Stimulated activated CD4-positive, alpha-beta T cell treated with anti-CD3 and anti-CD28 coated beads, Interleukin-2, amount 100 ng/mL, for 24 hours (primary cell): Measurements from ENCODE around the gene TENM4.

Experiments used
- DNase-seq, 2 donors: peaks; one replicate each; pipeline ENCODE4 v3.0.0-alpha.2; 2020

The TENM4 gene

DNA sequence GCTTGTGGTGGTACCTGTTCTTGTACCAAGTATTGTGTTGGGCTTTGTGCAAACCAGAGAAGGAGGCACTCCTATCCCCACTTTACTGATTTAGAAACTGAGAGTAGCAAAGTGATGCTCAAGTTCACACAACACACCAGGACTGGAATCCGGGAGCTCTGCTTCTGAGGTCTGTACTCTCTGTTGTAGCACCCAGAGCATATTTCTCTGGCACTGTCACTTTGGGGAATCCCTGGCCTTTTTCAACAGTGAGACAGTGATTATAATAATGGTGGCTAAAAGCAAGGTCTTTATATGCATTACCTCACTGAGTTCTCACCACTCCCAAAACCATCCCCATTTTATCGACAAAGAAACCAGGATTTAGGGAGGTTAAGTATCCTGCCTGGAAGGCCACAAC lies 362.4 kb downstream of the TENM4 start:
- no peak for DNase-seq

DNA sequence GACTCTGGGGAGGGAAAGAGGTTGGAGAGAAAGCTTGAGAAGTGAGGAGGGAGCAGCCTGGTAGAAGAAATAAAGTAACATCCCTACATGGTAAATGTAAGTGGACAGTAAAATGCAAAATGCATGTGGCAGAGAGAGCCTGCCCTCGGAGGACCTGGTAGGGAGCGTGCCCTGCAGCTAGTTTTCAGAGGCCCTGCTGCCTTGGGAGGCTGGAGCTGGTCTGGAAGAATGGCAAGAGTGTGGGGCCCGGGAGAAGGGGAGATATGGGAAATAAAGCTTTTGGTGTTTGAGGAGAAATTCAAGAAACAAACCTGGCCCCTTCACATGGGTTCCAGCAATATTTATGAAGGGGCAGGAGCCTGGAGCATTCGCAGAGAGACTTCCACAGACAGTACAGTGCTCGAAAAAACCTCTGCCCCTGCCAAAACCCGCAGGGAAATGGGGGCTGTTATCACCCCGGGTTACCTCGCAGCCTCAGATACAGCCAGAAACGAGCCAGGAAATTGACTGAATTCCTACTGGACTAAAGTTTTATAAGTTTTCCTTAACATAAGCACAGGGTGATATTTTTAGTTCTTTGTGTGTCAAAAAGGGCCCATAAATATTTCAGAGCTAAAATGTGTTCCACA lies 363.0 kb downstream of the TENM4 start:
- DNase-seq: no peak

DNA sequence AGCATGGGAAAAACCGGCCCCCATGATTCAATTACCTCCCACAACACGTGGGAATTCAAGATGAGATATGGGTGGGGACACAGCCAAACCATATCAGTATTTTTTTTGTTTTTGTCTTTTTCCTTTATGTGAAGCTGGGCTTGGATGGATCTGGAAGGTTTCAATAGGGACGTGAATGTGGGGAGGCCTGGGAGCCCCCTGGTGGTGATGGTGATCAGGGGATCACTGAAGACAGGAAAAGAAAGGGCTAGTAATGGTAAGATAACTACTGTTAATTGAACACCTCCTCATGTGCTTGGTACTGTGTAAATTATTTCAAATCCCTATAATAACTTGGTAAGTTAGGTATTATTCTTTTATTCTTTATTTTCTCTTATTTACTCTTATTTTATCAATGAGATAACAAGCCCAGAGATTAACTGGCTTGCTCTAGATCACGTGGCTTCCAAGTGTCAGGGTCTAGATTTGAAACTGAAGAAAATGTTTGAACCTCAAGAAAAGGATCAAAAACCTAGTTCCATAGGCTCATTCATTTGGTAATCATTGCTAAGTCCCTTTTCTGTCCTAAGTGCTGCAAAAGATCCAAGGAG lies 364.2 kb downstream of the TENM4 start:
- peak in 1 of 2 donors; percentile 38 for DNase-seq

DNA sequence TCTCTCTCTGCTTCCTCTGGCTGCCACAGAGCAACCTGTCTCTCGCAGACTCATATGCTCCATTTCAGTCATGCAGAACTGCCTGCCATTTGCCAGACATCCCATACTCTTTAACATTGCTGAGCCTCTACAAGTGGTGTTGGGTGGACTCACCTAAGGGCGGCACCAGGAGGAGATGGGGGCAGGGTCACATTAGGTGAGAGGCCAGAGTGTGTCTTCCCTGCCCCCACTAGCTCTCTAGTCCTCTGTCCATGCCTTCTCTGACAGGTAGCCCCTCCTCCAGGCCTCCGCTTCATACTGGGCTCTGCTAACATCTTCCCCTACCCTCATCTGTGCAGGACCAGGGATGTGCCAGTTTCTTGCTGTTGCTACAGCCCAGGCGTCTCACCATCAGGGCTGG lies 366.3 kb downstream of the TENM4 start:
- DNase-seq: no peak

DNA sequence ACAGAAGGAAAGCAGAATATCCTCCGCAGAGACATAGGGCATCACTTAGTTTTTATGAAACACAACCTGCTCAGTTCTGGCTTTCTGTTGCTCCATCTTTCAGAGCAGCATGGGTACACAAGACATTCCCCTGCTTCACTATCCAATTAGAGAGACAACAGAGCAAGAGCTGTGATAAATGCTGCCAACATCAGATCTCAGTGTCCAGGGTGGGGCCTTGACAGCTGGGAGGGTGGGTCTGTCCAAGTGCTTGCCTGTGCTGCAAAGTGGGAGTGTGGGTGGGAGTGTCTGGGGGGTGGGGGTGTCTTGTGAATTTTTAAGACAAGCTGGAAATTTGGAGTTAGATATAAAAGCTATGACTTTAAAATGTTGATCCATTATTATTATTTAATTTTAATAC lies 369.6 kb downstream of the TENM4 start:
- DNase-seq: no peak

DNA sequence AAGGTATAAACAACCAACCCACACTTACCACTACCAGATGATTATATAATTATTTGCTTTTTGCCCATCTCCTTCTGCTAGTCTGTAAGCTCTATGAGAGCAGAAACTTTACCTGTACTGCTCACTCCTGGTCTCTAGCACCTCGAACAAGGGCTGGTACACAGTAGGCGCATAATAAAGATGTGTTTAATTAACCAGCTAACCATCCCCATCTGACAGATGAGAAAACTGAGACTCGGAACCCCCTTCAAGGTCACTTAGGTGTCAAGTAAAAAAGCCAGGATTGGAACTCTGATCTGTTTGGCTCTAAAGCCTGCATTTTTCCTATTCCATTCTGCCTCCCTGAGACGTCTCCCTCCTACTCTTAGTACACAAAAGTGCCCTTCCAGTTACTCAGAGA lies 370.3 kb downstream of the TENM4 start:
- DNase-seq: no peak

DNA sequence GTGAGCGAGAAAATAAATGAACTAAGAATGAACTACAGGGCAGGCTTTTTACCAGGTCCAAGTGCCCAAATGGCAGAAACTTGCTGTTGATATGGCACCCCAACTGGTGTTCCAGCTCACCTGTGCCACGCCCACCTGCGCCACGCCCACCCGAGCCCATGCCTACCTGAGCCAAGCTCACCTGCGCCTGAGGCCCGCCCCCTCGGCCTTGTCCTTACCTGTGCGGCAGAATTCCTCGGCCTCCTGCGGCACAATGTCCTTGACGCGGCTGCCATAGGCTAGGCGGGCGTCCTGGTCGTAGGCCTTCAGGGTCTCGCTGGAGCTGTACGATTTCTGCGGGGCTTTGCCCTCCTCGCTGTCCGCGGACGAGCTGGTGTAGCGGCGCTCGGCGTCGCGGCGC lies 371.3 kb downstream of the TENM4 start:
- no peak for DNase-seq

DNA sequence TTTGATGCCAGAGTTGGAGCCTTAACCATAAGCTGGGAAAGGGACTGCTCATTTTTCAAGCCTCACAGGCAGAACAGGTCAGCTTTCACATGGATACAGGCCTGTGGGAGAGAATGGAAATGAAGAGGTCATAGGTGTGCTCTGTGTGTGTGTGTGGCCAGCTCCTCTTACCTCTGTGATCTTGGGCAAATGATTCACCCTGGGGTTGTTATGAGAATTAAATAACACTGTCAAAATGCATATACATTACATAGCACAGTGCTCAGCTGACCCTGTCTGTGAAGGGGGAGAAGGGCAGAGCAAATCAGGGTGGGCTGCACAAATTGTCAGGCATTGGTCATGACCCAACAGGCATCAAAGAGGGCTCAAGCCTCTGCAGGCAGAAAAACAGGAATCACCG lies 372.5 kb downstream of the TENM4 start:
- no peak for DNase-seq

DNA sequence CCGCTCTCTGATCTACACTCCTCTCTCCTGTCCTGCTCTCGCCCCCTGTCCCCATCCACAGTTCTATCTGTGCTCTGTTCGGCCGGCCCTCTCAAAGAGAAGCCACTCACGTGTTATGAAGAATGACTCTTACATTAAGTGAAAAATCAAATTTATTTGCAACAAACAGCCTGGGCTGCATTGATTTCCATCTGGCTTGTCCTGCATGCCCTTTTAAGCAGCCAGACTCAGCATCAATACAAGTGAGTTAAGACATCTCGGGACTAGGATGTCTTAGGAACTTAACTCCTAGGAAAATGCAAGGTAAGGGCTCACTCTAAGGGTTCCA lies 373.5 kb downstream of the TENM4 start:
- DNase-seq: no peak

DNA sequence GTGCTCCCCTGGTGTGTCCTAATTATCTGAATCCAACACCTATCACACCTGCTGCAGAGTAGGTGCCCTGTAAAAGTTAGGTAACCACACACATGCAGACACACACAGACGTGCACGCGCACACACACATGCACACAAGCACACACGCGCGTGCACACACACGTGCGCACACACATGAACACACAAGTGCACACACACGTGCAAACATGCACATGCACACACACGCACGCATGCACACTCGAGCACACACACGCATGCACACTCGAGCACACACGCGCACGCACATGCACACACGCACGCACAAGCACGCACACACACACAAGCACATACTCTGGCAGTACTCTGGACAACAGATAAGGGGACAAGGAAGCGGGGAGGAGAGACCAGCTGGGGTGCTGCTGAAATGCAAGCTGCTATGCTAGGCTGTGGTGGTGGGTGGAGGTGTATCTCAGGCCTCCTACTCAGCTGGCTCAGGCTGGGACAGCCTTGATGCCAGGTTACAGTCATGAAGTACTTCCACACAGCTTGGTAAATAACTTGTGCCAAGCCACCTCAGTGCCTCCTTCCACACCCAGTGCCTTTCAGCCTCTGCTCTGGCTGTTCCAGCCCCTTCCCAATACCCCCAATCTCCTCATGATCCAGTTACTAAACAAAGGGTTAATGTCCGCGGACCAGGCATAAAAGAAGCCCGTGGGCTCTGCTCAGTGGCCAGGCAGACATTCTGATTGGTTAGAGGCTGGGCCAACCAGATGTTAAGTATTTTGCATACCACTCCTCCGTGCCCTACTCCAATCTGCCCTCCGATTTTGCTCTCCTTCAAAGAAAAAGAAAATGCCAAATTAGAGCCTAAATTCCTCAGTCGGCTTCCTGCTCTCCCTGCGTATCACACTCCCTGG lies 374.1 kb downstream of the TENM4 start:
- DNase-seq: no peak

DNA sequence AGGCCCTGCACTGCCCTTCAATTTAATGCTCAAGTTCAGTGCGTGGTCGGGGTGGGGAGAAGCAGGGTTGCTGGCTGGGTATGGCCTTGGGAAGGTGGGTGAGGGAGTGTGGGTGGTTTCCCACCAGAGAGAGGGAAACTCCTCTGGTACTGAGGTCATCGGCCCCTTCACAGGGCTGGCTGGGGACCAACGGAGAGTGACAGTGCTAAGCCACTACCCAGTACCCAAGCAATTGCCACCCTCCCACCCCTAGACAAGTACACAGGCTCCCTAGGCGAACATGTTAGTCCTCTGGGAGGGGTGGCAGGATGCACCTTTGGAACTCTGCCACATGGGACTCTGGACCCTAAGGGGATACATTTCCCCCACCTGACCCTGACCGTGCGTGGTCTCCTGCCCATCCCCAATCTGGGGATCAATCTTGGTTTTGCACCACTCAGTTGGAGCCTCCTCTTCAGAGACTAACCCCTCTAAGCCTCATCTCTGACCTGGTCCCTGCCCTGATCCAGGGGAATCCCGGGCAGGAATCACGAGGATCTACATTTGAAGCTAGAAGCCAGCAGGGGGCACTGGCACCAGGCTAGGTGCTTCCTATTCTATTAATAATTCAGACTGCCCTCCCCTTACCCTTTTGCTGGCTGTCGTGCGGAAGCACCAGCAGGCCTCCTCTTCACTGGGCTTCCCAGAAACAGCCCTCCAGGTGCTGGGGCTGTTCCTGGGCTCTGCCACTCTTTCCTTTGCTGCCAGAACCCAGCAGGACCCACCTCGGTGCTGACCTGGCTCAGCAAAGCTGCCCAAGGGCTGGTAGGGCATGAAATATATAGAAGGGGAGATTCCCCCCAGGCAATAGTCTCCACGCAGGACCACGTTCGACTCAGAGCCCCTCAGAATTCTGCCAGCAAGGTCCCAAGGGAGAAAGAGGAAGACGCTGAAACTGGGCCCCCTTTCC lies 377.7 kb downstream of the TENM4 start:
- DNase-seq: no peak

DNA sequence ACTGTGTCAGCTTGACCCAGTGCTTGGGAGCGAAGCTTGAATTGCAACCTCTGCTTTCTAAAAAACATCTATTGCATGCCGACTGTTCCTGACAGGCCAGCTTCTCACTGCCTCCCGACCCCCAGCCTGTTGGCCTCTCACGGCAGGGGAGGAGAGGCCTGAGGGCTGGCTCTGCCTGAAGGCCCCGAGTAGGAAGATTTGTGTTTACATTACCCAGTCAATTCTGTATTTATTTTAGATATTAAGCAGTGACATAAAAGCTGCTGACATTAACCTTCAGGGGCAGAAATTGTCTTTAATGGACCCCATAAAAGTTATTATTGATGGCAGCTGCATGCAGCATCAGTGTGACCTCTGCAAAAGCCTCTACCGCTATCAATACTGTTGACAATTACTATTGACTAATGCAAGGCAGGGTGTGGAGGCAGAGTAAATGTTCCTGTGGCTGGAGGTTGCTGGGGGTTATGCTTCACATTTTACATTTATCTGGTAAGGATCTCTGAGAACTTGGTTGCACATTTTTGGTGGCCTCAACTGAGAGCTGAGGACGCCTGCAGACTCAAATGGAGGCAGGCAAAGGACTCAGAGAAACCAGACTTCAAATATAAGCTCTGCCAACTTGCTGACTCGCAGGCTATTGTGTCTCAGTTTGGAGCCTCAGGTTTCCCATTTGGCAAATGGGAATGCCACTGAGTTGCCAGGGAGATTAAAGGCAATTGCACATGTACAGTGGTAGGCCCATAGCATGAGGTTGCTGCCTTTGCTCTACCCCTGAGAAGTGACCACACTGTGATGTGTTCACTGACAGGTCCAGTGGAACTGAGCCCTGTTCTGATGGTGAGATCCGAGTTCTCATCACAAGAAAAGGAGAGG lies 380.5 kb downstream of the TENM4 start:
- no peak for DNase-seq

DNA sequence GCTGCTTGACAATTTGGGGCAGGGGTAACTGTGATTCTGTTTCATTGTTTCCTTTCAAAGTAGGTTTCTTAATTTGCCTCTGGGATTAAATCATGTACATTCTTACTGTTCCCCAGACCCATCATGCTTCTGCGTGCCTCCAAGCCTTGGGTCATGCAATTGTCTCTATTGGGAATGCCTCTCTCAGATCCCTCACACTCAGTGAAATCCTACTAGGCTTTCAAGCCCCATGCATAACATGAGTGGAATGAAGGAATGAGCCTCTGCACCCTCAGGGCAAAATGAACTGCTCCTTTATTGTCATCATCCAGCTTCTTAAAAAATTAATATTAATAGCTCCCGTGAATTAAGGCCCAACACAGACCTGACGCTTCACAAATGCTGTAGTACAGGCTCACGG lies 381.7 kb downstream of the TENM4 start:
- no peak for DNase-seq

DNA sequence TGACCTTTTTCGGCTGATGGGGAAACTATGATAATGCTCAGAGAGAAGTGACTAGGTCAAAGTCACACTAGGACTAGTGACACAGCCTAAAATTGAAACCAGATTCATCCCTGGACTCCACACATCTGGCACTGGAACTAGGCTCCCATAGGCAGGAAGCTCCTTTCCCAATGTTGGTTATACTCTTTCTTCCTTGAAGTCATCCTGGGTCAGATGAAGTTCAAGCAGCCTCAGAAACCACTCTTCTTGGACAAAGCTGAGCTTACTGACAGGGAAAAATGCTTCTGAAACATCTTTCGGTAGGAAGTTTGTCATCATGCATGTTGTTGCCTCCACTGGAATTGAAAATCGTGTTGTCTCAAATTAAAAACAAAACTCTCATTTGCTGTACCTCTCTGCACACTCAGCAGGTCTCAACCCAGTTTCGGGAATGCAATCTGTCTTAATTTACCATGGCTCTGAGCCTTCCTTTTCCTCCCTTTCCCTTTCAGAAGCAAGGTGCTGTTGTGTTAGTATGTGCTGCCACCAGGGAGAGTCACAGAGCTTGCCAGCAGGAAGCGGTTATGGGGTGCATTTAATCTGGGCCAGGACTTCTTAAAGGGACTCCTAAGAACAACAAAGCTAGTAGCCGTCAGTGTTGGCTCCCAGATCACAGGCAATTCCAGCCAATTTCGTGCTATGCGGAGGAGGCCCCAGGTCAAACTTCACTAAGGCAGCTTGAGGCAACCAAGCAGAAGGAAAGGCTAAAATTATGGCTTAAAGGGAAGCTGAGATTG lies 384.8 kb downstream of the TENM4 start:
- no peak for DNase-seq

DNA sequence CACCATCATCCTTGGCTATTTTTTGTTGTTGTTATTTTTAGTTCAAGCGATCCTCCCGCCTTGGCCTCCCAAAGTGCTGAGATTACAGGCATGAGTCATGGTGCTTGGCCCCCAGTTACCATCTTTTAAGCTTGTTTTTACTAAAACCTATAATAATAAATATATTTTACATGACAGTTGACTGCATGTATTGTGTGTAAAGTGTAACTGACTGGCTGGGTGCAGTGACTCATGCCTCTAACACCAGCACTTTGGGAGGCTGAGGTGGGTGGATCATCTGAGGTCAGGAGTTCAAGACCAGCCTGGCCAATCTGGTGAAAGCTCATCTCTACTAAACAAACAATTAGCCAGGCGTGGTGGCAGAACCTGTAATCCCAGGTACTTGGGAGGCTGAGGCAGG lies 386.2 kb downstream of the TENM4 start:
- DNase-seq: no peak

DNA sequence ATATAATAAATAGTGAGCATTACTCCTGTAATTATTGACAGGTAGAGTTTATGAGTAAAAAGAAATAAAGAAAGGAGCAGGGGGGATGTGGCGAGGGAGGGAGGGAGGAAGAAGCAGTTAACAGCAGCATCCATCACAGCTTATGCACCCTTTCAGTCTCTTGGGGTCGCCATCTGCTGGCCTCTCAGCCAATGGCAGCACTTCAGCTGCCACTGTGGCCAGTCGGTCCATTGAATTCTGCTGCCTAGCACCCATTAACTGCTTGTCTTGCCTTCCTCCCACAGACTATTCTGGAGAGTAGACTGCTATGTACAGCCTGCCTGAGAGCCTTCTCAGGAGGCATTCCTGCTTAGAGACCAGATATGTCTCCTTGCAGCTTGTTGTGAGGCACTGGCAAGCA lies 388.3 kb downstream of the TENM4 start:
- no peak for DNase-seq

DNA sequence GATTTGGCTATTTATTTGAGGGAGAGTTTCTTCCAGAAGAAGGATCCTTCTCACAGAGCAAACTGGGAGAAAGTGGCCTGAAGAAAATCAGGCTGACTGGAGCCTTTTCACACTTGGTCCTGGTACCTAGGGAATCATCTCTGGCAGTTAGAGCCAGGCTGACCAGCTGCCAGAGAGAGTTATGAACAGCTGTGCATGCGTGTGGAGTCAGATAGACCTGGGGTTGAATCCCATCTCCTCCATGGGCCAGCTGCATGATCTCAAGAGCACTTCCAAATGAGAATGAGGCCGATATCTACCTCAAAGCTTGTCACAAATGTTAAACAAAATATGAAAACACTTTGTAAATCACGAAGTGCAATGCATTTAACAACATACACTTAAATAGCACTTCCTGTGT lies 390.0 kb downstream of the TENM4 start:
- no peak for DNase-seq

DNA sequence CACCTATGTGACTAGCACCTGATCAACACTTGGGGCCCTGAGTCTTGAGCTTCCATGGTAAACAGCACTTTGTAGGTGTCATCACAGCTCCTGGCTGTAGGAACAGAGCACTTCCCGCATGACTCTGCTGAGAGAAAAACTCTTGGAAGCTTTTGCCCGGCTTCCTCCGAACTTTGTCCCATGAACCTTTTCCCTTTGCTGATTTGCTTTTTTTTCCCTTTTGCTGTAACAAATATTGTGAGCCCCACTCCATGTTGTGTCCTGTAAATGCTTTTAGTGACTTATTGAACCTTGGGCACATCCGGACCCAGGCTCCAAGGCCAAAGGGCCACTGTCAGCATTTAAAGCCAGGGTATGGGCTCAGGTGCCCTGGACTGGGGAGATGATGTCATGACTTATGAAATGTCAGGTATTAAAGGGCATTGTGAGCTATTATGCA lies 391.1 kb downstream of the TENM4 start:
- no peak for DNase-seq

DNA sequence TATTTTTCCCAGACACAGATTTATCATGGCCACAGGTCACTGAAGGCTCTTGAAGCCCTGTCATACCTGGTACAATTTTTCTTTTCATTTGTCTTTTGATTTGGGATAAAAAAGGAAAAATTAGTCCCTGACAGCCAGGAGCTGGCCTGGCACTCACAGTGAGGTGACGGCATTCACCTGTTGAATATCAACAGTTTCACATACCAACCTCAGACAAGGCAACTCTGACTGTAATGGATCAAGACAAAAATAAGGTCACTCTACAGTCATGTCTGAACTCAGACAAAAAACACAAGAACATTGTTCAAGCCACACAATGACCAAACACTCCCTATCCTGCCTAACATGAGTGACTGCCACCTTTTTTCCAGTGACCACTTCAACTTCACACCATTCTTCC lies 392.9 kb downstream of the TENM4 start:
- DNase-seq: no peak

DNA sequence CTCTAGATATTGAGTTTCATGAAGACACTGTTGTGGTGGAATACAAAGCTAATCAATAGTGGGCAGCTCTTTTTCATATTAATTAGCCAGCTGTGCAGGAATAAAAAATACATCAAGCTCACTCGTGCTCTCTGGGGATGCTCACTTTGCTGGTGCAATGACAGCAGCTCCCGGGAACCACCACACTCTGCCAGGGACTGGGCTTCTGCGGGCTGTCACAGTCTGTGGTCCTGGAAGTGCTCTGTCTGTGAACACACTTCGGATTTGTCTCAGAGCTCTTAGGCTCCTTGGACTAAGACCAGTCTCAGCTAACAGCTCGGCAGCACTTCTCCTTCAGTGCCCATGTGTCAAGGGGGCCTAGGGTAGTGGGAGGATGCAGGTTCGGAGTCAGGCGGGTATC lies 393.5 kb downstream of the TENM4 start:
- DNase-seq: no peak

DNA sequence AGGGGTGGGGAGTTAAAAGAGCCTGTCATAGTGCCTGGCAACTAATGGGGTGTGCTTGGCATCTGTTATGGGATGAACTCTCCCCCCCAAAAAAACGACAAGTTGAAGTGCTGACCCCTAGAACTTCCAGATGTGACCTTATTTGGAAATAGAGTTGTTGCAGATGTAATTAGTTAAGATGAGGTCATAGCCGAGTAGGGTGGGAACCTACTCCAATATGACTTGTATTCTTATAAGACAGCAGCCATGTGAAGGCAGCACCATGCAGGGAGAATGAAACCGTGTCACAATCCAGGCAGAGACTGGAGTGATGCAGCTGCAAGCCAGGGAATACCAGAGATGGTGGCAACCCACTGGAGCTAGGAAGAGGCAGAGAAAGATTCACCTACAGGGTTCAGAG lies 394.5 kb downstream of the TENM4 start:
- no peak for DNase-seq
